GM06990 (cell line): ENCODE data around the gene KCND2.

Experiments
- DNase-seq: peaks from one replicate; pipeline ENCODE4 v3.0.0-alpha.2; 2011; ENCODE audit not compliant: insufficient read length; ENCODE audit errors: extremely low read depth
- H3K27me3 ChIP-seq: replicated peaks from 2 replicates; pipeline ENCODE4 v1.6.0; 2011; ENCODE audit warnings: low read length; ENCODE audit not compliant: control insufficient read depth, insufficient read depth
- H3K36me3 ChIP-seq: 2 replicates; pipeline ENCODE4 v1.5.1; 2011; ENCODE audit warnings: low read length; ENCODE audit not compliant: control insufficient read depth, insufficient read depth
- H3K4me3 ChIP-seq: replicated peaks from 2 replicates; pipeline ENCODE4 v1.5.1; 2011; ENCODE audit warnings: low read depth, mild to moderate bottlenecking, control low read depth, low read length
- TF ChIP-seq, protein P1 (sequence below): IDR thresholded peaks from 2 replicates; pipeline ENCODE4 v1.5.1; 2011; ENCODE audit warnings: low read length, control low read depth, mild to moderate bottlenecking, inconsistent platforms; ENCODE audit not compliant: insufficient read depth, poor library complexity, severe bottlenecking

KCND2 gene

GRCh38 chr7:120241973-120242372, 31.0 kb upstream of the KCND2 start:
- TF ChIP-seq, protein P1, sequence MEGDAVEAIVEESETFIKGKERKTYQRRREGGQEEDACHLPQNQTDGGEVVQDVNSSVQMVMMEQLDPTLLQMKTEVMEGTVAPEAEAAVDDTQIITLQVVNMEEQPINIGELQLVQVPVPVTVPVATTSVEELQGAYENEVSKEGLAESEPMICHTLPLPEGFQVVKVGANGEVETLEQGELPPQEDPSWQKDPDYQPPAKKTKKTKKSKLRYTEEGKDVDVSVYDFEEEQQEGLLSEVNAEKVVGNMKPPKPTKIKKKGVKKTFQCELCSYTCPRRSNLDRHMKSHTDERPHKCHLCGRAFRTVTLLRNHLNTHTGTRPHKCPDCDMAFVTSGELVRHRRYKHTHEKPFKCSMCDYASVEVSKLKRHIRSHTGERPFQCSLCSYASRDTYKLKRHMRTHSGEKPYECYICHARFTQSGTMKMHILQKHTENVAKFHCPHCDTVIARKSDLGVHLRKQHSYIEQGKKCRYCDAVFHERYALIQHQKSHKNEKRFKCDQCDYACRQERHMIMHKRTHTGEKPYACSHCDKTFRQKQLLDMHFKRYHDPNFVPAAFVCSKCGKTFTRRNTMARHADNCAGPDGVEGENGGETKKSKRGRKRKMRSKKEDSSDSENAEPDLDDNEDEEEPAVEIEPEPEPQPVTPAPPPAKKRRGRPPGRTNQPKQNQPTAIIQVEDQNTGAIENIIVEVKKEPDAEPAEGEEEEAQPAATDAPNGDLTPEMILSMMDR = no peak
- Histone ChIP-seq H3K36me3 (no peaks in the 10 kb centered on the region), H3K4me3 (no peak overlapping the region), H3K27me3 (no peaks in the 10 kb centered on the region)
- no peak for DNase-seq

GRCh38 chr7:120254845-120255244, 18.1 kb upstream of the KCND2 start:
- TF ChIP-seq, protein P1 = no peak
- H3K27me3 ChIP-seq = no peaks in the 10 kb centered on the region
- H3K4me3 ChIP-seq = no peak overlapping the region
- no peaks in the 10 kb centered on the region for H3K36me3 ChIP-seq
- no peak for DNase-seq

- TF ChIP-seq, protein P1 = no peak
- H3K36me3 ChIP-seq = no peaks in the 10 kb centered on the region
- no peak overlapping the region for H3K4me3 ChIP-seq
- no peak for DNase-seq
- H3K27me3 ChIP-seq = no peaks in the 10 kb centered on the region
Observed at GRCh38 chr7:120256344-120257070, 16.5 kb upstream of the KCND2 start.

DNA sequence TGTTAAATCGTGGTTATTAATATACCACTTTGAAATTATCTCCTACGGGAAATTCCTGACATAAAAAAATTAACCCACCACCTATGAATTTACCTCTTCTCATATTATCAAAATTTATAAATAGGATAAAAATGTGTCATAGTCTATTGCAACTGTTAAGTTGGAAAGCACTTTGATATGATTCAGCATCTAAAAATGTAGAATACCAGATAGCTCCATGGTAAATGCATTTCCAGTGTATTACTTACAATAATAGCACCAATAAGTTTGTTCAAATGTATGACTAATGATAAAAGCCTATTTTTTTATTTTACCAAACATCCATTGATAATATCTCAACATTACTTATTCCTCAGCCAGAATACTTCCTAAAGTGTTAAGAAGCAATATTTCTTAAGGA, 13.6 kb upstream of the KCND2 start:
- TF ChIP-seq, protein P1 = no peak
- Histone ChIP-seq H3K4me3 (no peak overlapping the region), H3K36me3 (no peaks in the 10 kb centered on the region), H3K27me3 (no peaks in the 10 kb centered on the region)
- no peak for DNase-seq

GRCh38 chr7:120260111-120260510, 12.9 kb upstream of the KCND2 start:
- TF ChIP-seq, protein P1 = no peak
- DNase-seq = no peak
- Histone ChIP-seq H3K4me3 (no peak overlapping the region), H3K27me3 (no peaks in the 10 kb centered on the region), H3K36me3 (no peaks in the 10 kb centered on the region)

- TF ChIP-seq, protein P1 = peak; percentile 64
- Histone ChIP-seq H3K36me3 (no peaks in the 10 kb centered on the region), H3K4me3 (peak overlapping the region; percentile 87), H3K27me3 (no peaks in the 10 kb centered on the region)
- DNase-seq = peak; percentile 19
Observed at GRCh38 chr7:120272261-120272660, 714 bp upstream of the KCND2 start.
